Mesenchymal stem cell (in vitro differentiated cells and primary cell): ENCODE results near the gene OTUD4.
A peak's percentile ranks its signal among the peaks of the same experiment; 100 is the strongest.

ENCODE experiments used
- DNase-seq: peaks from one replicate; pipeline ENCODE4 v3.0.0-alpha.2; 2013
- H2AFZ ChIP-seq: one replicate; pipeline ENCODE4 v1.6.1; 2013; ENCODE audit warnings: low read depth, mild to moderate bottlenecking, control low read depth, inconsistent platforms, low read length, moderate library complexity
- H2AK5ac ChIP-seq: 2 replicates; pipeline ENCODE4 v1.6.1; 2013; ENCODE audit warnings: low read length, moderate library complexity, mild to moderate bottlenecking, inconsistent platforms; ENCODE audit not compliant: severe bottlenecking
- H2BK120ac ChIP-seq: one replicate; pipeline ENCODE4 v1.6.1; 2013; ENCODE audit warnings: low read depth, mild to moderate bottlenecking, inconsistent platforms, low read length, moderate library complexity
- H2BK12ac ChIP-seq, 2 experiments: one replicate each; pipeline ENCODE4 v1.6.1; 2013; ENCODE audit warnings: inconsistent platforms in 2 of 2, low read length in 2 of 2, mild to moderate bottlenecking in 2 of 2, moderate library complexity in 2 of 2, control low read depth in 1 of 2
- H2BK15ac ChIP-seq: one replicate; pipeline ENCODE4 v1.6.1; 2013; ENCODE audit warnings: mild to moderate bottlenecking, low read depth, inconsistent platforms; ENCODE audit not compliant: poor library complexity, severe bottlenecking
- H2BK5ac ChIP-seq: 2 replicates; pipeline ENCODE4 v1.6.1; 2013; ENCODE audit warnings: low read depth, mild to moderate bottlenecking, low read length, control low read depth, inconsistent platforms; ENCODE audit not compliant: poor library complexity, severe bottlenecking
- H3K14ac ChIP-seq, 2 experiments: one replicate each; pipeline ENCODE4 v1.6.1; 2013; ENCODE audit warnings: inconsistent platforms in 2 of 2, low read length in 2 of 2, control low read depth in 1 of 2, mild to moderate bottlenecking in 1 of 2, moderate library complexity in 1 of 2
- H3K18ac ChIP-seq, 2 experiments: one replicate each; pipeline ENCODE4 v1.6.1; 2013; ENCODE audit warnings: inconsistent platforms in 2 of 2, low read length in 2 of 2, control low read depth in 1 of 2, low read depth in 1 of 2, mild to moderate bottlenecking in 1 of 2
- H3K23ac ChIP-seq, 2 experiments: one replicate each; pipeline ENCODE4 v1.6.1; 2013; ENCODE audit warnings: inconsistent platforms in 2 of 2, low read length in 2 of 2, mild to moderate bottlenecking in 2 of 2, moderate library complexity in 2 of 2, control low read depth in 1 of 2
- H3K27ac ChIP-seq: 2 replicates; pipeline ENCODE4 v1.5.1; 2013; ENCODE audit warnings: mild to moderate bottlenecking, moderate library complexity, low read length, control low read depth, inconsistent platforms; ENCODE audit not compliant: poor library complexity, severe bottlenecking
- H3K27me3 ChIP-seq, 2 experiments: 2 replicates each; pipeline versions ENCODE4 v1.6.1 to v1.7.0; 2013; ENCODE audit warnings: low read length in 2 of 2, mild to moderate bottlenecking in 2 of 2, moderate library complexity in 2 of 2, control low read depth in 1 of 2, inconsistent platforms in 1 of 2; ENCODE audit not compliant: control insufficient read depth in 1 of 2, insufficient read depth in 1 of 2
- H3K36me3 ChIP-seq, 2 experiments: 2 replicates each; pipeline versions ENCODE4 v1.6.1 to v1.7.0; 2013; ENCODE audit warnings: low read length in 2 of 2, control low read depth in 1 of 2, inconsistent platforms in 1 of 2, low read depth in 1 of 2, mild to moderate bottlenecking in 1 of 2; ENCODE audit not compliant: insufficient read depth in 2 of 2, control insufficient read depth in 1 of 2
- H3K4ac ChIP-seq, 2 experiments: one replicate each; pipeline ENCODE4 v1.6.1; 2013; ENCODE audit warnings: inconsistent platforms in 2 of 2, low read length in 2 of 2, mild to moderate bottlenecking in 2 of 2, moderate library complexity in 2 of 2, control low read depth in 1 of 2, low read depth in 1 of 2
- H3K4me1 ChIP-seq: 2 replicates; pipeline ENCODE4 v1.6.1; 2013; ENCODE audit warnings: low read depth, low read length, control low read depth; ENCODE audit not compliant: control insufficient read depth, insufficient read depth
- H3K4me2 ChIP-seq: 2 replicates; pipeline ENCODE4 v1.6.1; 2013; ENCODE audit warnings: low read length, mild to moderate bottlenecking, inconsistent platforms; ENCODE audit not compliant: poor library complexity, severe bottlenecking
- H3K4me3 ChIP-seq, 2 experiments: 2 replicates each; pipeline versions ENCODE4 v1.5.1 to v1.7.0; 2013; ENCODE audit warnings: low read length in 2 of 2, mild to moderate bottlenecking in 2 of 2, control low read depth in 1 of 2, low read depth in 1 of 2; ENCODE audit not compliant: insufficient read depth in 1 of 2
- H3K79me1 ChIP-seq: replicated peaks from 2 replicates; pipeline ENCODE4 v1.6.1; 2013; ENCODE audit warnings: mild to moderate bottlenecking, control low read depth, low read length, inconsistent platforms; ENCODE audit not compliant: poor library complexity, severe bottlenecking
- H3K9ac ChIP-seq: 2 replicates; pipeline ENCODE4 v1.7.0; 2013; ENCODE audit warnings: mild to moderate bottlenecking, low read length, moderate library complexity
- H3K9me3 ChIP-seq: 2 replicates; pipeline ENCODE4 v1.7.0; 2013; ENCODE audit warnings: mild to moderate bottlenecking, low read length; ENCODE audit not compliant: control insufficient read depth
- H4K8ac ChIP-seq: one replicate; pipeline ENCODE4 v1.6.1; 2013; ENCODE audit warnings: inconsistent platforms, mild to moderate bottlenecking, low read length, moderate library complexity
- H4K91ac ChIP-seq: one replicate; pipeline ENCODE4 v1.6.1; 2013; ENCODE audit warnings: mild to moderate bottlenecking, low read length, inconsistent platforms
- WGBS: methylation state at CpG from one replicate; pipeline ENCODE4 v1.1.7; 2013; ENCODE audit warnings: mixed read lengths; 5-methylcytosine and 5-hydroxymethylcytosine counted together

OTUD4 gene

DNA sequence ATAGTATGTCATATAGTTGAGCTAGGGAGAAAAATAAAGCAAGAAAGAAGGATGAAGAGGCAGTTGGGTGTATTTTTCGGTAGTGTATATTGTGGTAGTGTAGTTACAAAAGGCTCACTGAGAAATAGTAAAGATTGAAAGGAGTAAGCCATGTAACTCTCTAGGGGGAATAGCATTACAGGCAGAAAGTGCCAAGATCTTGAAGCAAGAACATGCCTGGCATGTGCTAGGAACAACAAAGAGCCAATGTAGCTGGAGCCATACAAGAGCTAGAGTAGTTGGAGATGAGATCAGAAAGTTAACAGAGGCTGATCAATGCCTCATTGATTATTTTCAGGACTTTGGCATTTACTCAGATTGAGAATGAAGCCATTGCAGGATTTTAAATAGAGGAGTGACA lies 79.3 kb downstream of the OTUD4 start:
- 95% methylated on average over 1 of the region's 1 CpG for WGBS
- H3K27me3 ChIP-seq: no peaks in the 10 kb centered on the region
- H3K79me1 ChIP-seq: peaks cover 4% of the 10 kb centered on the region
- H3K23ac ChIP-seq: no peak overlapping the region
- no peak overlapping the region for H2BK15ac ChIP-seq
- DNase-seq: no peak
- no peak overlapping the region for H4K8ac ChIP-seq
- H2AFZ ChIP-seq: no peak overlapping the region
- H2BK12ac ChIP-seq: no peak overlapping the region
- H3K4me3 ChIP-seq: no peak overlapping the region
- no peak overlapping the region for H3K4me2 ChIP-seq
- H3K36me3 ChIP-seq: peaks cover 0 to 22% of the 10 kb centered on the region in 2 experiments
- H3K9ac ChIP-seq: no peak overlapping the region
- peaks cover 6% of the 10 kb centered on the region for H3K4me1 ChIP-seq
- no peak overlapping the region for H3K27ac ChIP-seq
- H4K91ac ChIP-seq: no peak overlapping the region
- no peak overlapping the region for H2AK5ac ChIP-seq
- no peak overlapping the region for H2BK5ac ChIP-seq
- no peak overlapping the region for H3K14ac ChIP-seq
- H3K4ac ChIP-seq: no peak overlapping the region
- no peak overlapping the region for H3K18ac ChIP-seq
- H3K9me3 ChIP-seq: no peaks in the 10 kb centered on the region
- H2BK120ac ChIP-seq: peak overlapping the region; percentile 15

DNA sequence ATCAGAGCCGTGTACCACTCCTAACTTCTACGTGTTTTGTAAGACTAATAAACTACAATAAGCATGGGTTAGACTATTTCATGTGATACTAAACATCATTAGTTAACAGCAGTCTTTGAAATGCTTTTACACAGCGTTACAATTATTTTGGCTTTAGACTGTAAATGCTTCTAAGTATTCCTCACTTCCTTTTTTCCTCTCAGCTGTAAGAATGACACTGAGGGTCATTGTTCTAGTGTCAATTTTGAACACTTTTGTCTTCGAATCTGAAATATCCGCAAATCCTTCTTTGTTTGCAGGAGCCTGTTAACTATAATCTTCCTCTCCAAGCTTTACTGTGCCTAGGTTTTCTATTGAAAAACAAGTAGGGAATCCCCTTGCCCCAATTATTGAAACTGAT lies 80.7 kb downstream of the OTUD4 start:
- H3K23ac ChIP-seq: no peak overlapping the region
- no peak overlapping the region for H4K8ac ChIP-seq
- no peak overlapping the region for H2BK15ac ChIP-seq
- no peak overlapping the region for H2AK5ac ChIP-seq
- no peak overlapping the region for H4K91ac ChIP-seq
- peaks cover 6% of the 10 kb centered on the region for H3K4me1 ChIP-seq
- H3K4ac ChIP-seq: no peak overlapping the region
- no peak overlapping the region for H2BK12ac ChIP-seq
- DNase-seq: no peak
- peaks cover 0 to 20% of the 10 kb centered on the region in 2 experiments for H3K36me3 ChIP-seq
- no peak overlapping the region for H3K27ac ChIP-seq
- no peaks in the 10 kb centered on the region for H3K9me3 ChIP-seq
- no peaks in the 10 kb centered on the region for H3K27me3 ChIP-seq
- no peak overlapping the region for H3K18ac ChIP-seq
- no peak overlapping the region for H2BK120ac ChIP-seq
- peak overlapping the region; percentile 97 for H3K9ac ChIP-seq
- peaks cover 7% of the 10 kb centered on the region for H3K79me1 ChIP-seq
- peak overlapping the region in 1 of 2 experiments; percentile 88 for H3K4me3 ChIP-seq
- no peak overlapping the region for H2BK5ac ChIP-seq
- peak overlapping the region; percentile 59 for H3K4me2 ChIP-seq
- no peak overlapping the region for H3K14ac ChIP-seq
- no peak overlapping the region for H2AFZ ChIP-seq
- WGBS: 20% methylated on average over 1 of the region's 5 CpGs

DNA sequence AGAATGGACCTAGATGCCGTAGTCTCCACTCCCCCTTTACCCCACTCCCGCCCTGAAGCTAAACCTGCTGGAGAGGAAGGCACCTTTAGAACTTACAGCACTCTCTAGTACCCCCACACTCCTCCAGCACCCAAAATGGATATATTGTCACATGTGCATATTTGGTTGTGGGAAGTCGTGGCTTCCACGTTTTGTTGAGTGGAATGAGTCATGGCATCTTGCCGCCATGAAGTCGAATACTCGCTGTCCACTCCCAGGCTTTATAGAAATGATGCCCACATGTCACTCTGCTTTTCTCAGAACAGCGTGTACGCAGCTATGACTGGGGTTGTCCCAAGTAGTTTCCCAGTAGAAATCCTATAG lies 81.7 kb downstream of the OTUD4 start:
- H3K14ac ChIP-seq: peak overlapping the region in 1 of 2 experiments; percentile 1
- peak overlapping the region; percentile 25 to 58 for H3K18ac ChIP-seq
- H4K91ac ChIP-seq: peak overlapping the region; percentile 1
- H3K79me1 ChIP-seq: peaks cover 8% of the 10 kb centered on the region
- peak overlapping the region; percentile 67 to 88 for H3K4me3 ChIP-seq
- no peak overlapping the region for H2AK5ac ChIP-seq
- H3K9me3 ChIP-seq: peaks cover 9% of the 10 kb centered on the region
- no peak overlapping the region for H2BK5ac ChIP-seq
- peak overlapping the region; percentile 33 for H4K8ac ChIP-seq
- no peak overlapping the region for H2BK12ac ChIP-seq
- peak overlapping the region in 1 of 2 experiments; percentile 6 for H3K23ac ChIP-seq
- H3K4me1 ChIP-seq: peaks cover 6% of the 10 kb centered on the region
- peak overlapping the region; percentile 69 for H3K4me2 ChIP-seq
- peak overlapping the region; percentile 93 for H2BK15ac ChIP-seq
- H3K27me3 ChIP-seq: no peaks in the 10 kb centered on the region
- peak overlapping the region; percentile 59 for H2AFZ ChIP-seq
- peaks cover 2 to 26% of the 10 kb centered on the region in 2 experiments for H3K36me3 ChIP-seq
- peak overlapping the region; percentile 5 for H3K27ac ChIP-seq
- DNase-seq: peak; percentile 79
- 0% methylated on average over 5 of the region's 9 CpGs for WGBS
- H3K4ac ChIP-seq: peak overlapping the region in 1 of 2 experiments; percentile 34
- H3K9ac ChIP-seq: peak overlapping the region; percentile 97
- no peak overlapping the region for H2BK120ac ChIP-seq

DNA sequence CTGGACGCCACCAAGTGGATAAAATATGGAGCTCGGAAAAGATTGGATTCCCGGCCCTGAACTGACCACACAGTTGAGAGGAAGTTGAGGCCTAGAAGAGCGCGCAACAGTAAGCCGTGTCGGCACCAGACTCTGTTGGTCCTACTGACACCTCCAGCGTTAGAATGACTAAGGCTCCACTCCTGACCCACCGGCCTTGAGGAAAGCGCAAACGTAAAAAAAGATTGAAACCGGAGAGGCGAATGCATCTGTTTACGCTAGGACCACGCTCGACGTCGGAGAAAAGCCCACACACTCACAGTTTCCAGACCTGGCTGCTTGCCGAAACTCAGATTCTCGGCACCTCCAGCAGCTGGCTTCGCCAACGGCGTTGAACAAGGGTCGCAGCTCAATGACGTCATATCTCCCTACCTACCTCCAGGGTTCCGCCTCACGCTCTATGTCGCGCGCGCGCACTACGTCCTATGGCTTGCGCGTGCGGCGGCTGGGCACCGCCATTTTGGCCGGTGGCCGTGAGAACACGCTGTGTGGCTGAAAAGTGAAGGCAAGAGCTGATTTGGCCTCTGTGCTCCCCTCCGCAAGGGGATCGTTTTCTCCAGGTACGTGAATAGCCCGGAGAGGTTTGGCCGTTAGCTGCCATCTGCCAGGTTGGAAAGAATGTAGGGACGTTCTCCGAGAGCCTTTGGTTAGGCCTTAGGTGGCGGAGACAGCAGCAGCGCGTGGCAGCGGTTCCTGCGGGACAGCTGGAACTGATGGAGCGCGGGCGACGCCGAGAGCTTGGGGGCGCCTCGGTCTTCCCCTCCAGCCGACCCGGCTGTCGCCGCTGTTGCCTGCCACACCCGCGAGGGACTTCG lies 82.3 kb downstream of the OTUD4 start, which contains the start of the genes ABCE1 and ANAPC10:
ABCE1 (plus strand) TSS at position 491 of the 854 bp plus-strand sequence. CDS start 6,102 bp downstream, outside the sequence.
ANAPC10 (minus strand) TSS at position 376 of the 854 bp plus-strand sequence. CDS start 2,097 bp downstream, outside the sequence.
- peak; percentile 99 for DNase-seq
- Histone ChIP-seq H3K9me3 (peaks cover 15% of the 10 kb centered on the region), H3K4me1 (peaks cover 6% of the 10 kb centered on the region), H2BK5ac (no peak within 1 kb of the TSS), H3K79me1 (peaks cover 7% of the 10 kb centered on the region), H3K27ac (peak within 1 kb of the TSS; percentile 93), H3K4me3 (peak within 1 kb of the TSS; percentile 67 to 88), H3K14ac (peak within 1 kb of the TSS in 1 of 2 experiments; percentile 1), H2BK15ac (peak within 1 kb of the TSS; percentile 93), H2AFZ (peak within 1 kb of the TSS; percentile 75), H2BK120ac (peak within 1 kb of the TSS; percentile 39), H3K27me3 (no peaks in the 10 kb centered on the region), H3K36me3 (peaks cover 2 to 32% of the 10 kb centered on the region in 2 experiments), H3K4ac (peak within 1 kb of the TSS; percentile 16 to 74), H2AK5ac (no peak within 1 kb of the TSS), H2BK12ac (no peak within 1 kb of the TSS), H3K4me2 (peak within 1 kb of the TSS; percentile 69), H3K23ac (peak within 1 kb of the TSS in 1 of 2 experiments; percentile 6), H3K18ac (peak within 1 kb of the TSS; percentile 26 to 62), H4K91ac (peak within 1 kb of the TSS; percentile 1), H3K9ac (peak within 1 kb of the TSS; percentile 97), H4K8ac (peak within 1 kb of the TSS; percentile 41)
- WGBS: under 1% methylated on average over 56 of the region's 67 CpGs
